ENCODE measurements around the gene UBXN1.

DNA sequence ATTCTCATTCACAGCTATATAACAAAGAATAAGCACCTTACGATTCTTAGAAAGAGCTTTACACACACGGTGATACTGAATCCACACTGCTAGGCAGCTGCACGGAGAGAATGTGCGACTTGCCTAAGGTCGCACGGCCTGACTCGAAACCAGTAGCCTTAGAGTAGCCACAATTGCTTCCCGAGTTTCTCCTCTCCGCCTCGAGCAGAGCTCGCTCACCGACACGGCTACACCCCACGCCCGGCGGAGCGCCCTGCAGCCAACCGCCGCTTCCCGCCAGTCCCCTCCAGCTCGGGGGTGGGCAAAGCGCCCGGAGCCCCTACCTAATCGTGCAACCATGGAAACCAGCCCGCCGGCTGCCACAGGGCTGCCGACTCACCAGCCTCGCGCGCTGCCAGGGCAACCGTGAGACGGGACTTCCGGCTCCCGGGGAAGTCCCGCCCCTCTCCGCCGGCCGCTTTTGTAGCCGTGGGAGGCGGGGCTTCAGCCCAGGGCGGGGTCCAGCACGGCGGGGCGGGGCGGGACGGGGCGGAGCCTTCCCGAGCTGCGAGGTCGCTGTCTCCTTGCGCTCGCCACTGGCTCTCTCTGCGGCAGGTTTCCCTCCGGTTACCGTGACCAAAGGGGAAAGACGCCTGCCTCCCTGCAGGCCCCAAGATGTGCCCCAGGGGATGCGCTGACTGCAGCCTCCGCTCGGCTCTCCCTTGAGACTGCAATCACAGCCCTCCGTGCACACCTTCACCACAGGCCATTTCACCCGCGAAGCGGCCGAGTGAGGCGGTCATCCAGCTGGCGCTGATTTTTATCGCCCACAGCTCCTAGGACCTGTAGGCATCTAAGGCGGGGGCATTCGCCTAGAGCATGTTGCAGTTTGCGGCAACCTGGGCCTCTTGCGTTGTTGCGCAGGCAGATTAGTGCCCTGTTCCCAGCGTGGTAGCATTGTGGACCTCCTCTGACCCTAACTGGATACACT, 27.3 kb upstream of the UBXN1 start:
- TF ChIP-seq POLR2A (IDR thresholded peaks at IDR 0.05; ENCODE audit: low read depth) (no peak), EP300 (IDR thresholded peaks at IDR 0.05) (no peak), POLR2AphosphoS5 (IDR thresholded peaks at IDR 0.05) (peak; percentile 82 to 84)
- TF ChIP-seq, protein P1, sequence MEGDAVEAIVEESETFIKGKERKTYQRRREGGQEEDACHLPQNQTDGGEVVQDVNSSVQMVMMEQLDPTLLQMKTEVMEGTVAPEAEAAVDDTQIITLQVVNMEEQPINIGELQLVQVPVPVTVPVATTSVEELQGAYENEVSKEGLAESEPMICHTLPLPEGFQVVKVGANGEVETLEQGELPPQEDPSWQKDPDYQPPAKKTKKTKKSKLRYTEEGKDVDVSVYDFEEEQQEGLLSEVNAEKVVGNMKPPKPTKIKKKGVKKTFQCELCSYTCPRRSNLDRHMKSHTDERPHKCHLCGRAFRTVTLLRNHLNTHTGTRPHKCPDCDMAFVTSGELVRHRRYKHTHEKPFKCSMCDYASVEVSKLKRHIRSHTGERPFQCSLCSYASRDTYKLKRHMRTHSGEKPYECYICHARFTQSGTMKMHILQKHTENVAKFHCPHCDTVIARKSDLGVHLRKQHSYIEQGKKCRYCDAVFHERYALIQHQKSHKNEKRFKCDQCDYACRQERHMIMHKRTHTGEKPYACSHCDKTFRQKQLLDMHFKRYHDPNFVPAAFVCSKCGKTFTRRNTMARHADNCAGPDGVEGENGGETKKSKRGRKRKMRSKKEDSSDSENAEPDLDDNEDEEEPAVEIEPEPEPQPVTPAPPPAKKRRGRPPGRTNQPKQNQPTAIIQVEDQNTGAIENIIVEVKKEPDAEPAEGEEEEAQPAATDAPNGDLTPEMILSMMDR (IDR thresholded peaks at IDR 0.05) = no peak
